Adipose tissue (tissue), 3 donors: ENCODE measurements around the gene DHX57. TPM values are rescaled to one million over a fixed set of nuclear protein-coding genes. Genes with fewer than 3 reads are reported as not detected.
"Not testable (repeated sequence)": the region's sequence is repeated elsewhere in the genome, so short reads cannot be mapped to it uniquely, and the experiment has no call there.

Source experiments
- H3K27ac ChIP-seq: one replicate; pipeline ENCODE4 v1.5.1; 2013; ENCODE audit warnings: low read depth, low read length
- WGBS, 3 donors: extraction: QIAGEN DNeasy Blood & Tissue Kit; methylation state at CpG; one replicate each; pipeline ENCODE4 v1.1.7; 2013; 5-methylcytosine and 5-hydroxymethylcytosine counted together
- polyA plus RNA-seq, 3 donors: library from polyadenylated mRNA; stranded (reverse); fragments of 200-250 nt; gene quantifications; one replicate each; pipeline ENCODE4 v1.2.3, GENCODE V29; 2013
- donor health status: healthy with polysubstance abuse.
- donor health status: Bipolar disorder and iron deficiency.
- donor health status: healthy.

The DHX57 gene
- polyA plus RNA-seq, 3 donors: 4.1 to 5.2 (median 4.7) TPM

DNA sequence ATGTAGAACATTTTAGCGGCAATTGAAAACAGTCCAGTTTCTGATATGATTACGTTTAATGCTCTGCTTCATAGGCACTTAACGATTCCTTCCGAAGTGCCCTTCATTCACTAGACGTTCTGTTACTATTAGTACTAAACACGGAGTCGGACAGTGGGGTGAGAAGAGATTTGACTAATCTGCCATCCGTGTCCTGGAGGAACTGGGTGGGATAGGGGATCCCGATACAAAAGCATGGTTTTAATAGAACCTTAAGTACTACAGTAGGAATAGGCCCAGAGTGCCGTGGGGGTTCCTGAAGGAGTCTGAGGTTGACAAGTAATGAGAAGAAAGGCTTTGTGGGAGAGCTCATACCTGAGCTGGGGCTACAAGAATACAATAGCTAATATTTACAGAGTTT lies 673 bp upstream of the DHX57 start:
- WGBS, 3 donors: 15 to 37% (median 35%) methylated on average over 10 of the region's 10 CpGs
- H3K27ac ChIP-seq: no peak overlapping the region

DNA sequence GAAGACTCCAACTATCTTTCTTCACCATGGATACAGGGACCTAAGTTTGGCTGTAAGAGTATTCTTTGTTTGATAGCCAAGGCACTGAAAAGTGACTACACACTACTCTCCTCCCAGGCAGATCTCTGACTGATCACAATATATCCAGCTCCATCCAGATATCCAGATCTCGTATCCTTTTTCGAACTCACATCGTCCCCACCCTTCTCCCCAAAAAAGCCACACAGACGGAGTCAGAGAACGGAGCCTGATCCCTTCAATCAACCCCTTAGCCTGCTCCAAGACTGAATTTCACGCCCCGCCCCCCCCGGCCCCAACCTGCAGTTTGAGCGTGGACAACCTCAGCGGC lies 533 bp downstream of the DHX57 start:
- no peak overlapping the region for H3K27ac ChIP-seq
- 0 to 3% (median 1%) methylated on average over 10 of the region's 10 CpGs for WGBS, 3 donors

DNA sequence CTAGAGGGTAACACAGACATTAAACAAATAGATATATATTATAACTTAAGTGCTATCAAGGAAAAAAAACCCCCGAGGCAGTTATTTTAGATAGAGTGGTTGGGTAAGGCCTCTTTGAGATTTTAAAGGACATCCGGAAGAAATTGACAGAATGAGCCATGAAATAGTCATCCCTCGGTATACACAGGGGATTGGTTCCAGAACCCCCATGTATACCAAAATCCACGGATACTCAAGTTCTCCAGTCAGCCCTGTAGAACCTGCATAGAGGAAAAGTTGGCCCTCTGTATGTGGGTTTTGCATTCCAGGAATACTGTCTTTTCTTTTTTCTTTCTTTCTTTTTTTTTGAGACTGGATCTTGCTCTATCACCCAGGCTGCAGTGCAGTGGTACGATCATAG lies 2.0 kb downstream of the DHX57 start:
- 75 to 78% (median 77%) methylated on average over 5 of the region's 5 CpGs for WGBS, 3 donors

DNA sequence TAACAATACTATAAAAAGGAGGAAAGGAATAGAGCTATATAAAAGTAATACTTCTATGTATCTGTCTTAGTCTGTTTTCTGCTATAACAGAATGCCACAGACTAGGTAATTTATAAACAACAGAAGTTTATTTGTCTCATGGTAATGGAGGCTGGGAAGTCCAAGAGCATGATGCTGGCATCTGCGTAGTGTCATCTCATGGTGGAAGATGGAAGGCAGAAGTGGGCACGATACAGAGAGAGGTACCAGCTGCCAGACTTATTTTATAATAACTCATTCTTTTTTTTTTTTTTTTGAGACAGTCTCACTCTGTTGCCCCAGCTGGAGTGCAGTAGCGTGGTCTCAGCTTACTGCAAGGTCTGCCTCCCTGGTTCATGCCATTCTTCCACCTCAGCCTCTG lies 4.3 kb downstream of the DHX57 start:
- no peak overlapping the region for H3K27ac ChIP-seq
- WGBS, 3 donors: 96 to 98% (median 98%) methylated on average over 3 of the region's 3 CpGs

More for the DNA sequence above, 2.0 kb downstream of the DHX57 start:
- H3K27ac ChIP-seq: no peak overlapping the region

DNA sequence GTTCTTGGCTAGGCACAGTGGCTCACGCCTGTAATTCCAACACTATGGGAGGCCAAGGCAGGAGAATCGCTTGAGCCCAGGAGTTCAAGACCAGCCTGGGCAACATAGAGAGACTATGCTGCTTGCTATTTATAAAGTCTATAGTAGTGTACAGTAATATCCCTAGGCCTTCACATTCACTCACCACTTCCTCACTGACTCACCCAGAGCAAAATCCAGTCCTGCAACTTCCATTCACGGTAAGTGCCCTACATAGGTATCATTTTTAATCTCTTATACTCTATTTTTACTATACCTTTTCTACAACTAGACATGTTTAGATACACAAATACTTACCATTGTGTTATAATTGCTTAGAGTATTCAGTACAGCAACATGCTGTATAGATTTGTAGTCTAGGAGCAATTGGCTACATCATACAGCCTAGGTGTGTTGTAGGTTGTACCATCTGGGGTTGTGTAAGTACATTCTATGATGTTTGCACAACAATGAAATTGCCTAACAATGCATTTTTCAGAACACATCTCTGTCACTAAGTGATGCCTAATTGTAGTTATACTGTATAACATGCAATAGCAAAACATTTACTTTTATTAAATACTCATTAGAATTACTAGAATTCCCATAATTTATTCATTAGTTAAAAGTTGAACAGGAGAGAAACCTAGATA lies 8.8 kb downstream of the DHX57 start:
- WGBS, 3 donors: 91 to 96% (median 94%) methylated on average over 3 of the region's 3 CpGs

DNA sequence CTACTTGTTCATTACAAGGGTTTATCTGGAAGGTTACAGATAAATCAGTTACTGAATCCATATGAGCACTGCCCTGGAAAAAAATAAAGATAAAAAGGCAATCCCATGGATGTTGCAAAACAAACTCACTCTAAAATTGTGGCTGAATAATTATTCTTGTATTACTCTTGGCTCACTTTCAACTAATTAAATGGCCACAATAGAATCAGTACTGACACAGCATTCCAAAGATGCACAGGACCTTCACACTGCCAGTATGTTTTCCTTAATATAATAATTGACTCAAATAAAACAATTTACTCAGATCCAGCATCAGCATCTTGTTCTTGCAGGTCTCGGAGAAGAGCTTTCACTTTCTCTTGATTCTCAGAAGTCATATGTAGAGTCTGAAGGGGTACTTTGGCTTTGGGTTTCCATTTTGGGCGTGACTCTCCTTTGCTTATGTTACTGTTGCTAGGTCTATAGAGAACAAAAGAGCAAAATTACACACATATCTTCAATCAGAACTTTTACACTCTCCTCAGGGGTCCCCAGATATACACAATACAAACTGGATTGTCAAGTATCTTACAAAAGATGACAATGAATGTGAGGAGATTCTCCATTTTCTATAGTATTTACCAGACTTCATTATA lies 12.6 kb downstream of the DHX57 start:
- 88 to 94% (median 93%) methylated on average over 2 of the region's 2 CpGs for WGBS, 3 donors
- no peak overlapping the region for H3K27ac ChIP-seq

More for the DNA sequence above, 8.8 kb downstream of the DHX57 start:
- no peak overlapping the region for H3K27ac ChIP-seq

DNA sequence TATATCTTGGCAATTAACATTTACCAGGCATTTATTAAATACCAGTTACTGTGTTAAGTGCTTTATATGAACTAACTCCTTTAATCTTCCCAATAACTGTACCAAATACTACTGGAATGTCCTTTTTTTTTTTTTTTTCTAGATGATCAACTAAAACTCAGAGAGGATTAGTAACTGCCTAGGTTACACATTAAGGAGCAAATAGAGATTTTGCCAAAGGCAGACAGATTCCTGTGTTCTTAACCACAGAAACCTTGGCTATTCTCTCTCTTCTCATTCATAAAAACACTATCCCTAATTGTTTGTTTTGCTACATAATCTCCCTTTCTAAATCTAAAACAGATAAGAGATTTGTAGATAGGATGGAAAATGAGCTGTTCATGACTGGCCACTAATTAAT lies 13.3 kb downstream of the DHX57 start:
- no peak overlapping the region for H3K27ac ChIP-seq

DNA sequence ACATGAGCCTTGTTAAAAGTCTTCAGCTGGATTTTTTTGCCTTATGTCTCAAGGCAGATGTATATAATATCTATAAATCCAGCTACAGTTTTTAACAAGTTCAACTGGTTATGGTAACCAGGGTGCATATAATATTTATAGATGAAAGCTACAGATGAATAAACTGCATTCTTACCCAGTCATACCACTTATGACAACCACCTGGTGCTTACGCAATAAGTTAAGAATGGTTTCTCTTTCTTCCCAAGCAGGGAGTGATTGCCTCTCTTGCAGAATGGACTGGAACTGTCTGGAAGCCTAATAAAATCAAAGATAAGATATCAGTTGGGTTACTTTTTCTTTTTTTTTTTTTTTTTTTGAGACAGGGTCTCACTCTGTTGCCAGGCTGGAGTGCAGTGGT lies 19.6 kb downstream of the DHX57 start:
- no peak overlapping the region for H3K27ac ChIP-seq
- WGBS, 3 donors: 94 to 100% (median 96%) methylated on average over 1 of the region's 1 CpG

DNA sequence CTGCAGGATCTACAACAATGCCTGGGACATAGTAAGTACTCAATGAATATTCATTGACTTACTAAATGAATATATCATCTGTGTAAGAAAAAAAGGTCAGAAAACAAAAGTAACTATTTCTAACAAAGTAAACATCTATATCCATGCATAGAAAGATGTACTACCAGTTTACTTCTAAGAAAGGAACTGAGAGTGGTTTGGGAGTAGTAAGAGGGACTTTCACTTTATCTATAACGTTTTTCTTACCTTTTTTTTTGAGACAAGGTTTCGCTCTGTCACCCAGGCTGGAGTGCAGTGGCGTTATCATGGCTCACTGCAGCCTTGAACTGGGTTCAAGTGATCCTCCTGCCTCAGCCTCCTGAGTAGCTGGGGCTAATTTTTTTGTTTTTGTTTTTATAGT lies 25.7 kb downstream of the DHX57 start:
- no peak overlapping the region for H3K27ac ChIP-seq
- WGBS, 3 donors: 87 to 92% (median 92%) methylated on average over 3 of the region's 3 CpGs

DNA sequence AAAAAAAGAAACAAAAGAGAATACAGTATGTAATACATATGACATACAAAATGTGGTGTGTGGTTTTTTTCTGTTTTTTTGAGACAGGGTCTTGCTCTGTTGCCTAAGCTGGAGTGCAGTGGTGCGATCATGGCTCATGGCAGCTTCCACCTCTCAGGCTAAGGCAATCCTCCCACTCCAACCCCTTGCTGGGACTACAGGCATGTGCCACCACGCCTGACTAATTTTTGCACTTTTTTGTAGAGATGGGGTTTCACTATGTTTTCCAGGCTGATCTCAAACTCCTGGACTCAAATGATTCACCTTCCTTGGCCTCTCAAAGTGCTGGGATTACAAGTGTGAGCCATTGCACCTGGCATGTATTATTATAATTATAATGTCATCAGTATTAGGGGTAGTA lies 38.9 kb downstream of the DHX57 start:
- WGBS, 3 donors: 91 to 92% (median 91%) methylated on average over 2 of the region's 2 CpGs
- H3K27ac ChIP-seq: no peak overlapping the region

DNA sequence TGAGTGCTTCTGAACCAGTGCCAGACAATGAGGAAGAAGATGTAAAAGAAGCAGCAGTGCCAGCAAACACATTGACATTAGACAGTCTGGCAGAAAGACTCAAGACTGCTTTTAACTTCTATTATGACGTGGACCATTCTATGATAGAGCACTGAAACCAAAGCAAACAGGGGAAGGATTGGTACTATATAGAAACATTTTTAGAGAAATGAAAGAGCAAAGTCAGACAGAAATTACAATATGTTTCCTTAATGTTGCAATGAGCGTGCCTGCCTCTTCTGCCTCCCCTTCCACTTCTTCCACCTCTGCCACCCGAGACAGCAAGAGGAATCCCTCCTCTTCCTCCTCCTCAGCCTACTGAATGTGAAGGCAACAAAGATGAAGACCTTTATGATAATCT lies 39.7 kb downstream of the DHX57 start:
- H3K27ac ChIP-seq: no peak overlapping the region
- 57 to 87% (median 80%) methylated on average over 3 of the region's 3 CpGs for WGBS, 3 donors

DNA sequence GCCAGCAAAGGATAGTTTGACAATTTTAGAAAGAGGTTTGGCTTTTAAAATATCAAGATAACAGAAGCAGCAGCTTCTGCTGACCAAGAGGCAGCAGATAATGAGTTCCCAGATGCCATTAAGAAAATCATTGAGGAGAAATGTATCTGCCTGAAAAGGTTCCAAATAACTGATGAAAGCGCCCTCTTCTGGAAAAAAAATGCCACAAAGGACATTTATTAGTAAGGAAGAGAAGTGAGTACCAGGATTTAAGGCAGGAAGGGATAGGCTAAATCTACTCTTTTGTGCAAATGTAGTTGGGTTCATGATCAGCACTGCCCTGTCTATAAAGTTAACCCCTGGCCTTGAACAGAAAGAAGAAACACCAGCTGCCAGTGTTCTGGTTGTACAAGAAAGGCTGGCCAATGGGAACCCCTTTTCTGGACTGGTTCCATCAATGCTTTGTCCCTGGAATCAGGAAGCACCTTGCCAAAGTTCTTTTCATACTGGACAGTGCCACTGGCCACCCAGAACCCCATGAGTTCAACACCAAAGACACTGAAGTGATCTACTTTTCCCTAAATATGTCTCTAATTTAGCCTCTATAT lies 40.6 kb downstream of the DHX57 start:
- WGBS, 3 donors: 36 to 79% (median 62%) methylated on average over 1 of the region's 1 CpG
- no peak overlapping the region for H3K27ac ChIP-seq

DNA sequence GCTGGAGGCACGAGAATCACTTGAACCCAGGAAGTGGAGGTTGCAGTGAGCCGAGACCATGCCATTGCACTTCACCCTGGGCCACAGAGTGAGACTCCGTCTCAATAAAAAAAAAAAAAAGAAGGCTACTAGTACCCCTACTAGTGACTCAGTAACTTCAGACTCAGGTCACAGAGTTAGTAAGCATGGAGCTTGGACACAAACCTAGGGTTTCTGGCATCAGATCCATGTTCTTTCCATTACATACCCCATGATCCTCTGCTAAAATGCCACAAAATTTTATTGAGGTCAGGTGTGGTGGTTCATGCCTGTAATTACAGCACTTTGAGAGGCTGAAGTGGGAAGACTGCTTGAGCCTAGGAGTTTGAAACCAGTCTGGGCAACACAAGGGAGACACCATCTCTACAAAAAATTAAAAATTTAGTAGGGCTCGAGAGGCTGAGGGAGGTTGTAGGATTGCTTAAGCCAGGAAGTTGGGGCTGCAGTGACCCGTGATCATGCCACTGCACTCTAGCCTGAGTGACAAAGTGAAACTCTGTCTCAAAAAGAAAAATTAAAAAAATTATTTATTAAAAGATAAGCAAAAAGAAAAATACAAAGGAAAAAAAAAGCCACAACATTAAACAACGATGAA lies 45.1 kb downstream of the DHX57 start:
- WGBS, 3 donors: 71 to 95% (median 73%) methylated on average over 6 of the region's 6 CpGs
- H3K27ac ChIP-seq: no peak overlapping the region

DNA sequence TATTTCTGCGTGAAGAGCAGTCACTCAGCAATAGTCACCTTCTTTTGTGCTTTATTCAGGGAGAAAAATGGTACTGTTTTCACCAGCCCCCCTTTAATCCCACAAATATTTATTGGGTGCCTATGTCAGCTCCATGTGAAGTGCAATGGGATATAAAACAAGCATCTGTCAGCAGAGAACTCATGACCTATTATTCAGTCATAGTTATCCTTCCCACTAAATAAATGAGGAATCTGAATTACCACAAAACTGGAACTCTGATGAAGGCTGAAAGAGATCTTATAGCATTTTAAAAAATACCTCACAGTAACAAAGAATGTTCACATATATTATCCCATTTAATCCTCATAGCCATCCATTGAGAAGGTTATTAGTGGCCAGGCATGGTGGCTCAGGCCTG lies 45.8 kb downstream of the DHX57 start:
- H3K27ac ChIP-seq: no peak overlapping the region
- 94 to 97% (median 97%) methylated on average over 1 of the region's 1 CpG for WGBS, 3 donors

DNA sequence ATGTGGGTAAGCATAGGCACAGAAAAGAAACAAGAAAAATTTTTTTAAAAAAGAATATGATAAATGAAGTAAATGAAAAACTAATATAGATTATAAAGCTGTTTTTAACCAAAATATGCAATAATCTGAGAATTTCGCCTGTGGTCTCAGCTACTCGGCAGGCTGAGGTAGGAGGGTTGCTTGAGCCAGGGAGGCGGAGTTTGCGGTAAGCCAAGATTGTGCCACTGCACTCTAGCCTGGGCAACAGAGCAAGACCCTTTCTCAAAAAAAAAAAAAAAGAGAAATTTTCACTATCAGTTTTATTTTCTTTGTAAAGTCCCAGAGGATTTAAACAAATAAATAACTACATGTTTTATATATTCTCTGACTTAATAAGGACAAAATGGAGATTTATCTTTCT lies 47.3 kb downstream of the DHX57 start:
- no peak overlapping the region for H3K27ac ChIP-seq
- 73 to 83% (median 82%) methylated on average over 4 of the region's 4 CpGs for WGBS, 3 donors

DNA sequence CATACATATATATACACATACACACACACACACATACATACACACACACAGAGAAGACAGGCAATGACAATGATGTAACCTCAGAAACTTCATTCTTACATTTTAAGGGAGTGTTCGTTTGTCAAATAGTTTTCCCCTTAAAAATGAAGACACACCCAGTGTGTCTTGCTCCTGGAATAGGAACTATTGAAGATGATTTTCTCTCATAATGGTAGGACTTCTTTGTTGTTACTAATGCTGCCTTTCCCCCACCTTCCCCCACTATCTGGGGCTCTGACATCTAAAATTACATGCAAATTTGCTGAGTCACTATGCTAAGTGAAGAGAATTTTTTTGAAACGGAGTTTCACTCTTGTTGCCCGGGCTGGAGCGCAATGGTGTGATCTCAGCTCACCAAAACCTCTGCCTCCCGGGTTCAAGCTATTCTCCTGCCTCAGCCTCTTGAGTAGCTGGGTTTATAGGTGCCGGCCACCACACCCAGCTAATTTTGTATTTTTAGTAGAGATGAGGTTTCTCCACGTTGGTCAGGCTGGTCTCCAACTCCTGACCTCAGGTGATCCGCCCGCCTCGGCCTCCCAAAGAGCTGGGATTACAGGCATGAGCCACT lies 48.1 kb downstream of the DHX57 start:
- H3K27ac ChIP-seq: not testable (repeated sequence)
- WGBS, 3 donors: 59 to 89% (median 67%) methylated on average over 10 of the region's 10 CpGs

DNA sequence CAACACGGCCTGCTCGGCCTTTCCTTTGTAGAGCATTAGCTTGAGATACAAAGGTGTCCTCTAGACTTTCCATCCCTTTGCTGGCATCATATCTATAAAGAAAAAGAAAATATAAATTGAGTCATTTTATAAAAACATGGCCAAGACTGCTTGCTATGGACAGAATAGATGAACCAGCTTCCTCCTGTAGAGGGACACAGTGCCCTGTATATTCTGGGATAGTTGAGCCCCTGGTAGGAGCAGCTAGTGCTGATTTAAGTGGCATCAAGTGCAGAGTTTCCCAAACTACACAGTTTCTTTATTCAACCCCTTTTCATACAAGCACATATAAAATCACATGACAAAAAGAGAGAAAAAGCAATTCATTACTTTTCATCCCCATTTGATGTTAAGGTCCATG lies 49.8 kb downstream of the DHX57 start:
- no peak overlapping the region for H3K27ac ChIP-seq
- 97 to 100% (median 97%) methylated on average over 2 of the region's 2 CpGs for WGBS, 3 donors

DNA sequence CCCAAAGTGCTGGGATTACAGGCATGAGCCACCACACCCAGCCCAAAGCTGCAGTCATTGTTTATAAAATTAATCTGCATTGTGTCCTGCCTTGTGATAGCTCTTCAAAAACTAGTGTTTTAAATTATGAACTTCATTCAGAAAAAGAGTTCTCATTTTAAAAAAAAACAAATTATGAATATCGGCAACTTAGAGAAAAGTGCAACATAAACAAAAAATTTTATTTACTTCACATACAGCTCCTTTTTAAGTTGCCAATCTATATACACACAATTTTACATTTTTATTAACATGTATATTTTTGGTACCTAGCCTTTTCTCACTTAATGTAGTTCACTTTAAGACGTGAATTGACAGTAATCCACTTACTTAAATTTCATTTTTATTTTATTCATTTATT lies 50.8 kb downstream of the DHX57 start:
- no peak overlapping the region for H3K27ac ChIP-seq
- WGBS, 3 donors: 92 to 95% (median 94%) methylated on average over 2 of the region's 2 CpGs

DNA sequence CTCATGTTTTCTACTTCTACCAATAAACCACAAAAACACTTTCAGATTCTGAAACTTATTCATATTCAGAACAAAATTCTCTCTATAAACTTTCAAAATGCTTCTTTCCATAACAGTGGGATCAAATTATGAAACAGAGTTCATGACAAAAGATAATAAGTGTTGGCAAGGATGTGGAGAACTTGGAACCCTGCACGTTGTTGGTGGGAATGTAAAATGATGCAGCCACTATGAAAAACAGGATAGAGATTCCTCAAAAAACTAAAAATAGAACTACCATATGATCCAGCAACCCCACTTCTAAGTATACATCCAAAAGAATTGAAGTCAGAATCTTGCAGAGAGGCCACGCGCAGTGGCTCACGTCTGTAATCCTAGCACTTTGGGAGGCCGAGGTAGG lies 52.3 kb downstream of the DHX57 start:
- 82 to 85% (median 82%) methylated on average over 5 of the region's 5 CpGs for WGBS, 3 donors
- no peak overlapping the region for H3K27ac ChIP-seq
